H1 (cell line): ENCODE results near the gene SBK2. TPM values are rescaled to one million over a fixed set of nuclear protein-coding genes. Genes with fewer than 3 reads are reported as not detected.

Experiments used
- CTCF ChIA-PET: fragments of 300-600 bp; sonication (Branson Sonifier 250); formaldehyde crosslinking; loops from one replicate; lab custom pipeline; 2021; ENCODE audit not compliant: partially characterized antibody; lab: Charles Lee
- POLR2A ChIA-PET: fragments of 300-600 bp; sonication (Branson Sonifier 250); formaldehyde crosslinking; loops from one replicate; lab custom pipeline; 2021; ENCODE audit warnings: inconsistent platforms; ENCODE audit not compliant: partially characterized antibody; lab: Charles Lee
- DNase-seq, 2 experiments: peaks; one replicate each; pipeline versions ENCODE4 v3.0.0 to v3.0.0-alpha.2; 2010 to 2022; ENCODE audit warnings: low spot score in 2 of 2, low read depth in 1 of 2, mixed read lengths in 1 of 2
- FAIRE-seq: peaks from 2 replicates; lab custom pipeline; 2011; peaks lifted over from hg19 to GRCh38; lab: Jason Lieb, UNC
- H2AFZ ChIP-seq: 2 replicates; pipeline ENCODE4 v1.8.1; 2012; ENCODE audit warnings: low read length, inconsistent platforms
- H2AK5ac ChIP-seq: 2 replicates; pipeline ENCODE4 v1.6.1; 2013; ENCODE audit warnings: low read depth, low read length
- H2BK120ac ChIP-seq: replicated peaks from 2 replicates; pipeline ENCODE3; 2013; ENCODE audit warnings: low read depth, low read length, inconsistent platforms
- H2BK12ac ChIP-seq: 2 replicates; pipeline ENCODE4 v1.6.1; 2013; ENCODE audit warnings: low read depth, low read length
- H2BK15ac ChIP-seq: 2 replicates; pipeline ENCODE4 v1.6.1; 2013; ENCODE audit warnings: low read length
- H2BK20ac ChIP-seq: 2 replicates; pipeline ENCODE4 v1.6.1; 2013; ENCODE audit warnings: low read length
- H2BK5ac ChIP-seq: 2 replicates; pipeline ENCODE4 v1.6.1; 2013; ENCODE audit warnings: low read depth, low read length
- H3K14ac ChIP-seq: 2 replicates; pipeline ENCODE4 v1.6.1; 2013; ENCODE audit warnings: inconsistent platforms; ENCODE audit not compliant: insufficient read length
- H3K18ac ChIP-seq: 2 replicates; pipeline ENCODE4 v1.6.1; 2013; ENCODE audit warnings: low read length; ENCODE audit errors: extremely low read depth
- H3K23ac ChIP-seq: 2 replicates; pipeline ENCODE4 v1.6.1; 2013; ENCODE audit warnings: inconsistent platforms; ENCODE audit not compliant: insufficient read length
- H3K23me2 ChIP-seq: 2 replicates; pipeline ENCODE4 v1.6.1; 2013; ENCODE audit warnings: low read depth, low read length
- H3K27ac ChIP-seq: 2 replicates; pipeline ENCODE4 v1.6.1; 2011; ENCODE audit warnings: low read depth, low read length, inconsistent platforms
- H3K27me3 ChIP-seq, 4 experiments: replicated peaks in 1 of 4; 1 replicate in 1 of 4; 2 replicates in 3 of 4; pipeline versions ENCODE4 v1.6.1 to v1.8.1; 2011 to 2013; ENCODE audit warnings: low read length in 3 of 4, mild to moderate bottlenecking in 3 of 4, inconsistent platforms in 2 of 4, mixed read lengths in 2 of 4, moderate library complexity in 1 of 4; ENCODE audit not compliant: control insufficient read depth in 3 of 4, insufficient read depth in 3 of 4; ENCODE audit errors: extremely low read depth in 1 of 4
- H3K36me3 ChIP-seq, 4 experiments: 2 replicates each; pipeline versions ENCODE4 v1.6.1 to v1.8.1; 2011 to 2013; ENCODE audit warnings: mild to moderate bottlenecking in 4 of 4, low read length in 3 of 4, moderate library complexity in 2 of 4, control low read depth in 1 of 4, inconsistent platforms in 1 of 4; ENCODE audit not compliant: insufficient read depth in 4 of 4, control insufficient read depth in 2 of 4
- H3K4ac ChIP-seq: replicated peaks from 2 replicates; pipeline ENCODE3; 2013; ENCODE audit warnings: low read length, low read depth, mixed read lengths, inconsistent platforms; ENCODE audit not compliant: insufficient read length
- H3K4me1 ChIP-seq, 4 experiments: replicated peaks in 1 of 4; 1 replicate in 1 of 4; 2 replicates in 3 of 4; pipeline versions ENCODE4 v1.6.1 to v1.8.1; 2011 to 2013; ENCODE audit warnings: low read length in 3 of 4, inconsistent platforms in 2 of 4, mixed read lengths in 1 of 4; ENCODE audit not compliant: insufficient read depth in 4 of 4, control insufficient read depth in 3 of 4
- H3K4me2 ChIP-seq, 2 experiments: 2 replicates each; pipeline versions ENCODE4 v1.6.1 to v1.8.1; 2011 to 2013; ENCODE audit warnings: low read depth in 2 of 2, low read length in 2 of 2, control low read depth in 1 of 2, inconsistent platforms in 1 of 2, mild to moderate bottlenecking in 1 of 2; ENCODE audit not compliant: insufficient read depth in 1 of 2
- H3K4me3 ChIP-seq, 4 experiments: fragments of 200-600, 300-600 bp in 1 of 4; sonication (generic), shearing (Covaris generic), sonication (Bioruptor Twin) in 1 of 4; 2 replicates each; pipeline versions ENCODE4 v1.5.1 to v1.8.1; 2011 to 2016; ENCODE audit warnings: low read length in 4 of 4, low read depth in 3 of 4, control low read depth in 2 of 4, inconsistent platforms in 2 of 4, mild to moderate bottlenecking in 2 of 4, mixed read lengths in 1 of 4, moderate library complexity in 1 of 4; ENCODE audit not compliant: insufficient read depth in 2 of 4; ENCODE audit errors: extremely low read depth in 1 of 4
- H3K56ac ChIP-seq: replicated peaks from 2 replicates; pipeline ENCODE3; 2013; ENCODE audit warnings: low read depth, mild to moderate bottlenecking, mixed read lengths, low read length, inconsistent platforms; ENCODE audit not compliant: insufficient read length
- H3K79me1 ChIP-seq: 2 replicates; pipeline ENCODE4 v1.6.1; 2013; ENCODE audit warnings: low read depth, low read length, control low read depth
- H3K79me2 ChIP-seq, 2 experiments: 2 replicates each; pipeline versions ENCODE4 v1.6.1 to v1.8.1; 2012 to 2013; ENCODE audit warnings: low read length in 2 of 2, mild to moderate bottlenecking in 2 of 2, inconsistent platforms in 1 of 2; ENCODE audit not compliant: insufficient read depth in 2 of 2, control insufficient read depth in 1 of 2
- H3K9ac ChIP-seq, 4 experiments: replicated peaks in 1 of 4; 1 replicate in 1 of 4; 2 replicates in 3 of 4; pipeline versions ENCODE4 v1.6.1 to v1.8.1; 2011 to 2013; ENCODE audit warnings: low read depth in 3 of 4, low read length in 3 of 4, control low read depth in 2 of 4, mild to moderate bottlenecking in 2 of 4, moderate library complexity in 2 of 4, inconsistent platforms in 1 of 4; ENCODE audit errors: extremely low read depth in 1 of 4
- H3K9me3 ChIP-seq, 2 experiments: 2 replicates each; pipeline versions ENCODE4 v1.6.1 to v1.8.1; 2012 to 2013; ENCODE audit warnings: mild to moderate bottlenecking in 2 of 2, moderate library complexity in 2 of 2, control low read depth in 1 of 2, inconsistent platforms in 1 of 2, low read depth in 1 of 2, low read length in 1 of 2, mixed read lengths in 1 of 2; ENCODE audit not compliant: insufficient read depth in 2 of 2
- H4K20me1 ChIP-seq, 2 experiments: replicated peaks in 1 of 2; 2 replicates each; pipeline versions ENCODE3 to v1.8.1; 2011 to 2013; ENCODE audit warnings: inconsistent platforms in 2 of 2, low read length in 2 of 2, mild to moderate bottlenecking in 1 of 2; ENCODE audit not compliant: insufficient read depth in 2 of 2, control insufficient read depth in 1 of 2
- H4K5ac ChIP-seq: 2 replicates; pipeline ENCODE4 v1.6.1; 2013; ENCODE audit warnings: low read length, low read depth, mixed read lengths, inconsistent platforms; ENCODE audit not compliant: insufficient read length
- H4K8ac ChIP-seq: 2 replicates; pipeline ENCODE4 v1.8.0; 2013; ENCODE audit warnings: mild to moderate bottlenecking, moderate library complexity, low read length, inconsistent platforms; ENCODE audit not compliant: insufficient read depth; ENCODE audit errors: extremely low read depth
- H4K91ac ChIP-seq: replicated peaks from 2 replicates; pipeline ENCODE3; 2013; ENCODE audit warnings: low read length, mixed read lengths, inconsistent platforms; ENCODE audit not compliant: insufficient read length
- BRCA1 ChIP-seq: IDR thresholded peaks from 2 replicates; pipeline ENCODE4 v1.6.1; 2012; ENCODE audit warnings: low read depth, low read length, improper control_type of control experiment
- EGR1 ChIP-seq: IDR thresholded peaks from 2 replicates; pipeline ENCODE4 v1.6.1; 2011; ENCODE audit warnings: low read depth, low read length, borderline replicate concordance
- GTF2F1 ChIP-seq: IDR thresholded peaks from 2 replicates; pipeline ENCODE4 v1.6.1; 2012; ENCODE audit warnings: low read depth, low read length, improper control_type of control experiment, borderline replicate concordance
- KDM1A ChIP-seq: fragments of 200-600, 300-600 bp; sonication (generic); IDR thresholded peaks from 2 replicates; pipeline ENCODE4 v1.7.1; 2016; ENCODE audit warnings: mild to moderate bottlenecking, low read length, borderline replicate concordance
- PHF8 ChIP-seq: fragments of 200-600 bp; sonication (generic); conservative IDR thresholded peaks from 2 replicates; pipeline ENCODE4 v1.7.1; 2012; ENCODE audit warnings: low read depth, mild to moderate bottlenecking, inconsistent platforms, low read length, moderate library complexity
- SIN3A ChIP-seq, 2 experiments: IDR thresholded peaks in 1 of 2; conservative IDR thresholded peaks in 1 of 2; 2 replicates each; pipeline ENCODE4 v1.6.1; 2011 to 2012; ENCODE audit warnings: low read length in 2 of 2, improper control_type of control experiment in 1 of 2, low read depth in 1 of 2, mild to moderate bottlenecking in 1 of 2
- SIRT6 ChIP-seq: IDR thresholded peaks from one replicate; pipeline ENCODE4 v1.7.1; 2012; ENCODE audit warnings: low read length, inconsistent platforms
- SP1 ChIP-seq: IDR thresholded peaks from 2 replicates; pipeline ENCODE4 v1.6.1; 2011; ENCODE audit warnings: low read depth, low read length
- SP2 ChIP-seq: IDR thresholded peaks from 2 replicates; pipeline ENCODE4 v1.6.1; 2012; ENCODE audit warnings: mild to moderate bottlenecking, low read length, inconsistent platforms
- WGBS, 2 experiments: shearing (Covaris generic) in 1 of 2; methylation state at CpG; one replicate each; pipeline versions ENCODE4 v1.1.6 to v1.1.7; 2013 to 2015; ENCODE audit warnings: low lambda C conversion rate in 2 of 2, mixed read lengths in 2 of 2, inconsistent platforms in 1 of 2, low coverage in 1 of 2, missing lambda C conversion rate in 1 of 2; ENCODE audit not compliant: insufficient replicate concordance in 2 of 2, insufficient coverage in 1 of 2, insufficient read length in 1 of 2; ENCODE audit errors: extremely low coverage in 1 of 2, missing lambda C conversion rate in 1 of 2; 5-methylcytosine and 5-hydroxymethylcytosine counted together
- polyA plus RNA-seq, 7 experiments: library from polyadenylated mRNA; depleted of rRNA in 3 of 7; stranded (reverse) in 5 of 7; unstranded in 2 of 7; fragments of >200 nt in 5 of 7; fragments of 200-250 nt in 2 of 7; gene quantifications; 1 replicate in 5 of 7; 2 replicates in 1 of 7; 4 replicates in 1 of 7; pipeline versions ENCODE4 v1.2.1 to v1.2.3, GENCODE V29; 2011 to 2013; ENCODE audit warnings: missing spikeins in 2 of 7, mixed read lengths in 2 of 7
- total RNA-seq: library from RNA; stranded (reverse); fragmentation: NEBNext Ultra II Directional; extraction: Animal tissue kit (Norgen Biotek cat#: 25700); gene quantifications from 2 replicates; pipeline ENCODE4 v1.2.1, GENCODE V29; 2021
- TF ChIP-seq, protein P1 (sequence below): IDR thresholded peaks from 2 replicates; pipeline ENCODE4 v1.6.1; 2011; ENCODE audit warnings: low read depth, mild to moderate bottlenecking, low read length; ENCODE audit not compliant: insufficient read depth

SBK2 gene
- total and polyA plus RNA-seq, 2 of the 8 experiments (the other 6 are each of a cell fraction or from before 2014, with no cell fraction given): 3.2 to 4.1 TPM

GRCh38 chr19:55503502-55504251 is 33.3 kb downstream of the SBK2 start:
- no peak overlapping the region for H4K5ac ChIP-seq
- H4K20me1 ChIP-seq: no peaks in the 10 kb centered on the region
- H3K9me3 ChIP-seq: peaks cover 8 to 9% of the 10 kb centered on the region in 2 experiments; a peak in 3 of 4 replicates
- H3K79me1 ChIP-seq: no peaks in the 10 kb centered on the region
- H3K79me2 ChIP-seq: no peaks in the 10 kb centered on the region
- H3K18ac ChIP-seq: peak overlapping the region; percentile 71; the same call in 1 of the 2 replicates
- no peak overlapping the region for H2BK12ac ChIP-seq
- H3K27me3 ChIP-seq: peaks cover 11 to 23% (median 17%) of the 10 kb centered on the region in 4 experiments
- 14% methylated on average over 52 of the region's 64 CpGs; no CpG with 5 or more reads in 1 of the 2 experiments for WGBS, 2 experiments
- H4K91ac ChIP-seq: no peak overlapping the region
- no peak overlapping the region for H3K56ac ChIP-seq
- H3K9ac ChIP-seq: no peak overlapping the region
- peak overlapping the region in 1 of 2 experiments; percentile 55; a peak in 3 of 4 replicates for H3K4me2 ChIP-seq
- H4K8ac ChIP-seq: no peak overlapping the region; the same call in 1 of the 2 replicates
- no peak overlapping the region for H3K4ac ChIP-seq
- ChIA-PET CTCF (interaction anchor here (0.7 to 2.7 kb wide), 42 partner anchors 9 to 1065 kb away, joined by 3 to 31 read pairs (median 5); partner anchors contain the start of genes ISOC2, NAT14, SBK3 and ZNF628), POLR2A (interaction anchor here (0.6 to 2.6 kb wide), 7 partner anchors 10 to 96 kb away, joined by 3 to 15 read pairs (median 3); partner anchors contain the start of genes FIZ1, NAT14 and UBE2S)
- H3K36me3 ChIP-seq: peaks cover 0 to 3% (median 0%) of the 10 kb centered on the region in 4 experiments; a peak in 1 of 8 replicates
- no peaks in the 10 kb centered on the region for H3K23me2 ChIP-seq
- no peak overlapping the region for H2AFZ ChIP-seq
- H3K14ac ChIP-seq: no peak overlapping the region
- H3K27ac ChIP-seq: no peak overlapping the region
- no peak overlapping the region for H2BK20ac ChIP-seq
- FAIRE-seq: no peak
- DNase-seq: peak; percentile 78 to 100
- peak overlapping the region in 1 of 4 experiments; percentile 43; a peak in 2 of 8 replicates for H3K4me3 ChIP-seq
- H2BK120ac ChIP-seq: no peak overlapping the region
- no peaks in the 10 kb centered on the region for H3K4me1 ChIP-seq
- no peak overlapping the region for H3K23ac ChIP-seq
- H2AK5ac ChIP-seq: no peak overlapping the region
- no peak overlapping the region for H2BK5ac ChIP-seq
- no peak overlapping the region for H2BK15ac ChIP-seq
- TF ChIP-seq, protein P1, sequence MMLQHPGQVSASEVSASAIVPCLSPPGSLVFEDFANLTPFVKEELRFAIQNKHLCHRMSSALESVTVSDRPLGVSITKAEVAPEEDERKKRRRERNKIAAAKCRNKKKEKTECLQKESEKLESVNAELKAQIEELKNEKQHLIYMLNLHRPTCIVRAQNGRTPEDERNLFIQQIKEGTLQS: peak; percentile 65; the same call in 1 of the 2 replicates
- TF ChIP-seq KDM1A: peak; percentile 47; the same call in 1 of the 2 replicates
- 0 out of 2 replicates have a peak, but pooled peaks have one; percentile 19 for TF ChIP-seq PHF8
- peak; percentile 68; the same call in 1 of the 2 replicates for TF ChIP-seq GTF2F1
- TF ChIP-seq SIN3A (conservative IDR thresholded peaks at IDR 0.05 in 1 of 2, IDR thresholded peaks at IDR 0.05 in 1 of 2; ENCODE audit: low read depth in 1 of 2, low read length in 2 of 2): no peak
- TF ChIP-seq SP2: no peak
- no peak for TF ChIP-seq SIRT6
- TF ChIP-seq BRCA1: no peak
- TF ChIP-seq EGR1: no peak
- TF ChIP-seq SP1: no peak
